GM23338 (cell line): Measurements from ENCODE around the gene TMEM128. TPM values are rescaled to one million over a fixed set of nuclear protein-coding genes. Genes with fewer than 3 reads are reported as not detected.

ENCODE experiments used
- ATAC-seq: fragments of 200-7000 bp; cut with Tn5 transposase; 3 replicates; pipeline ENCODE4 v1.9.1; 2020
- DNase-seq: peaks from one replicate; pipeline ENCODE4 v3.0.0-alpha.2; 2015; ENCODE audit warnings: low spot score
- H2AFZ ChIP-seq: fragments of 200-600 bp; sonication (generic); 2 replicates; pipeline ENCODE4 v1.8.0; 2016; ENCODE audit warnings: antibody characterized with exemption, mild to moderate bottlenecking, moderate library complexity
- H3F3A ChIP-seq: fragments of 200-600 bp; sonication (generic); replicated peaks from 2 replicates; pipeline ENCODE4 v1.8.0; 2017; ENCODE audit warnings: antibody characterized with exemption, mixed run types, low read depth
- H3K27ac ChIP-seq: fragments of 200-600 bp; sonication (generic); 2 replicates; pipeline ENCODE4 v1.6.1; 2016; ENCODE audit warnings: low read depth
- H3K27me3 ChIP-seq: fragments of 200-600 bp; sonication (generic); 2 replicates; pipeline ENCODE4 v1.8.0; 2016; ENCODE audit warnings: mild to moderate bottlenecking, mixed run types, moderate library complexity; ENCODE audit not compliant: insufficient read depth
- H3K36me3 ChIP-seq: fragments of 200-600 bp; sonication (generic); 2 replicates; pipeline ENCODE4 v1.8.0; 2016; ENCODE audit warnings: mild to moderate bottlenecking; ENCODE audit not compliant: insufficient read depth
- H3K4me1 ChIP-seq: fragments of 200-600 bp; sonication (generic); 2 replicates; pipeline ENCODE4 v1.8.0; 2016; ENCODE audit warnings: mild to moderate bottlenecking, moderate library complexity; ENCODE audit not compliant: insufficient read depth
- H3K4me2 ChIP-seq: fragments of 200-600 bp; sonication (generic); 2 replicates; pipeline ENCODE4 v1.7.1; 2017; ENCODE audit warnings: mixed run types
- H3K4me3 ChIP-seq: fragments of 200-600 bp; sonication (generic); 2 replicates; pipeline ENCODE4 v1.6.1; 2016; ENCODE audit warnings: mixed run types
- H3K79me2 ChIP-seq: fragments of 200-600 bp; sonication (generic); replicated peaks from 2 replicates; pipeline ENCODE4 v1.8.0; 2017; ENCODE audit warnings: mild to moderate bottlenecking; ENCODE audit not compliant: insufficient read depth
- H3K9me2 ChIP-seq: fragments of 200-600 bp; sonication (generic); 2 replicates; pipeline ENCODE4 v1.8.0; 2017; ENCODE audit not compliant: insufficient read depth
- H4K20me1 ChIP-seq: fragments of 200-600 bp; sonication (generic); replicated peaks from 2 replicates; pipeline ENCODE4 v1.8.0; 2017; ENCODE audit warnings: mild to moderate bottlenecking; ENCODE audit not compliant: insufficient read depth
- H3K27ac Mint-ChIP-seq: 2 replicates; pipeline ENCODE4 v1.8.0; 2020; ENCODE audit warnings: inconsistent platforms, mild to moderate bottlenecking, moderate library complexity, mixed read lengths
- H3K27me3 Mint-ChIP-seq: 3 replicates; pipeline ENCODE4 v1.8.0; 2022; ENCODE audit warnings: low read depth, mild to moderate bottlenecking, moderate library complexity, mixed read lengths, inconsistent platforms; ENCODE audit not compliant: insufficient read depth, poor library complexity
- H3K36me3 Mint-ChIP-seq: 3 replicates; pipeline ENCODE4 v1.8.0; 2021; ENCODE audit warnings: low read depth, mild to moderate bottlenecking, inconsistent platforms, moderate library complexity, mixed read lengths
- H3K4me1 Mint-ChIP-seq: 3 replicates; pipeline ENCODE4 v1.8.0; 2020; ENCODE audit warnings: mild to moderate bottlenecking, inconsistent platforms, mixed read lengths
- H3K4me3 Mint-ChIP-seq: 3 replicates; pipeline ENCODE4 v1.8.0; 2021; ENCODE audit warnings: moderate library complexity, mild to moderate bottlenecking, inconsistent platforms, mixed read lengths
- H3K9me3 Mint-ChIP-seq: 3 replicates; pipeline ENCODE4 v1.8.0; 2020; ENCODE audit warnings: moderate library complexity, mild to moderate bottlenecking, inconsistent platforms, mixed read lengths
- CREB1 ChIP-seq: fragments of 250-450 bp; sonication (Bioruptor Pico); IDR thresholded peaks from 2 replicates; pipeline ENCODE4 v1.5.0; 2020; ENCODE audit warnings: low read depth, mild to moderate bottlenecking, moderate library complexity
- EZH2 ChIP-seq: fragments of 200-600 bp; sonication (generic); IDR thresholded peaks from one replicate; pipeline ENCODE4 v1.8.0; 2017; ENCODE audit warnings: antibody characterized with exemption, mild to moderate bottlenecking, low read depth; ENCODE audit not compliant: unreplicated experiment
- EZH2phosphoT487 ChIP-seq: fragments of 200-600 bp; sonication (generic); IDR thresholded peaks from one replicate; pipeline ENCODE4 v1.8.1; 2018; ENCODE audit warnings: antibody characterized with exemption; ENCODE audit not compliant: unreplicated experiment
- NANOG ChIP-seq: IDR thresholded peaks from 2 replicates; pipeline ENCODE4 v1.6.1; 2016; ENCODE audit warnings: antibody characterized with exemption, borderline replicate concordance
- POLR2AphosphoS5 ChIP-seq: IDR thresholded peaks from 2 replicates; pipeline ENCODE4 v1.6.1; 2016; ENCODE audit warnings: antibody characterized with exemption, low read depth
- STAT1 ChIP-seq: IDR thresholded peaks from one replicate; pipeline ENCODE4 v1.6.1; 2016; ENCODE audit warnings: antibody characterized with exemption; ENCODE audit not compliant: unreplicated experiment
- ZNF114 ChIP-seq: fragments of 250-450 bp; sonication (Bioruptor Pico); IDR thresholded peaks from 2 replicates; pipeline ENCODE4 v1.5.0; 2020; ENCODE audit warnings: mild to moderate bottlenecking, moderate library complexity
- ZNF331 ChIP-seq: fragments of 250-450 bp; sonication (Bioruptor Pico); IDR thresholded peaks from 2 replicates; pipeline ENCODE4 v1.5.0; 2020; ENCODE audit warnings: low read depth, mild to moderate bottlenecking, moderate library complexity
- polyA plus RNA-seq: library from polyadenylated mRNA; unstranded; fragments of >200 nt; fragmentation: Nextera tagmentation; extraction: Ambion mirVana; gene quantifications from 2 replicates; pipeline ENCODE4 v1.2.1, GENCODE V29; 2016
- total RNA-seq: library from RNA; depleted of rRNA; stranded (reverse); fragments of >200 nt; shearing (Covaris generic); gene quantifications from 2 replicates; pipeline ENCODE4 v1.2.3, GENCODE V29; 2014
- TF ChIP-seq, protein P1 (sequence below): IDR thresholded peaks from 2 replicates; pipeline ENCODE4 v1.6.1; 2016; ENCODE audit warnings: antibody characterized with exemption
- TF ChIP-seq, protein P2 (sequence below): IDR thresholded peaks from one replicate; pipeline ENCODE4 v1.6.1; 2018; ENCODE audit warnings: antibody characterized with exemption; ENCODE audit not compliant: unreplicated experiment
- TF ChIP-seq, protein P3 (sequence below), 2 experiments: fragments of 200-600 bp in 1 of 2; sonication (generic) in 1 of 2; conservative IDR thresholded peaks; 2 replicates each; pipeline versions ENCODE4 v1.5.1 to v1.6.1; 2016 to 2017; ENCODE audit warnings: antibody characterized with exemption in 2 of 2, low read depth in 2 of 2, mild to moderate bottlenecking in 2 of 2, moderate library complexity in 1 of 2
- TF ChIP-seq, protein P4 (sequence below): fragments of 250-450 bp; sonication (Bioruptor Pico); IDR thresholded peaks from 2 replicates; pipeline ENCODE4 v1.5.0; 2020; ENCODE audit warnings: mild to moderate bottlenecking, moderate library complexity

The TMEM128 gene
- total and polyA plus RNA-seq, 2 experiments from 2014 or later, result 22.7 to 25.9 TPM

DNA sequence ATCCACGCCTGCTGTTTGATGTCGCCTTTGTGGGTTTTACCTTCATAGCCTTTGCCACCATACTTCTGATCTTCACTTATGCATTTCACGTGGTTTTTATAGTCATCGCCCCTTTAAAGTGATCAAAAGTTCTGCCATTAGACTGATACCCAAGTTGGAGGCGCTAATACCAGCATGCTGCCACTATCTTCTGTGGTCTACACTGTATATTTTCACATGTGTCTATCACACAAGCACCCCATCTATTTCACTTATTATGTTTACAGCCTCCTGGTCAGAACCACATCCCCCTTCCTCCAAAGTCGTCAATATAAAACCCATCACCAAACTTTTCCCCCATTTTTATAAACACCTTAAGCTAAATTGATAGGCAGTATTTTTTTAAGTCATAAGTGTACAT, 33.8 kb upstream of the TMEM128 start (continued):
- TF ChIP-seq, protein P1, sequence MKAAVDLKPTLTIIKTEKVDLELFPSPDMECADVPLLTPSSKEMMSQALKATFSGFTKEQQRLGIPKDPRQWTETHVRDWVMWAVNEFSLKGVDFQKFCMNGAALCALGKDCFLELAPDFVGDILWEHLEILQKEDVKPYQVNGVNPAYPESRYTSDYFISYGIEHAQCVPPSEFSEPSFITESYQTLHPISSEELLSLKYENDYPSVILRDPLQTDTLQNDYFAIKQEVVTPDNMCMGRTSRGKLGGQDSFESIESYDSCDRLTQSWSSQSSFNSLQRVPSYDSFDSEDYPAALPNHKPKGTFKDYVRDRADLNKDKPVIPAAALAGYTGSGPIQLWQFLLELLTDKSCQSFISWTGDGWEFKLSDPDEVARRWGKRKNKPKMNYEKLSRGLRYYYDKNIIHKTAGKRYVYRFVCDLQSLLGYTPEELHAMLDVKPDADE, result no peak
- TF ChIP-seq CREB1 (no peak), STAT1 (no peak)

DNA sequence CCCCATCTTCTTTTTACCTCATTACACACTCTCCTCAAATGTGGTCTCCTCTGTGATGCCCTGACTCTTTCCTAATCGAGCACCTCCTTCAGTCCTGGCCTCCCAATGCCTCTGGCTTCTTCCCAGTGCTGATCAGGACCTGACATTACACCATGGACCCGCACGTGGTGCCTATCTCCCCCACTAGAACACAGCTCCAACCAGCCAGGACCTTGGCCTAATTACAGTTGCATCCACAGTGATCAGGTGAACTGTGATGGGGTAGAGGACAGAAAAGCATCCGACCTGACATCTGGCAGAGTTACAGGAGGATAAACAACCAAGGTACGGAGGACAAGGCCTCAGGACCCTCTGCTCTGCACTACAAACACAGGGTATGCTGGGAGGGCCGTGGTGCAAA, 29.5 kb upstream of the TMEM128 start:
- Mint-ChIP-seq H3K9me3 (no peaks in the 10 kb centered on the region), H3K27ac (no peak overlapping the region), H3K4me1 (no peaks in the 10 kb centered on the region), H3K36me3 (peaks cover 77% of the 10 kb centered on the region), H3K4me3 (no peak overlapping the region), H3K27me3 (peaks cover 1% of the 10 kb centered on the region)
- H3K4me1 ChIP-seq, result no peaks in the 10 kb centered on the region
- H3K9me2 ChIP-seq, result no peaks in the 10 kb centered on the region
- H3K79me2 ChIP-seq, result no peaks in the 10 kb centered on the region
- no peak overlapping the region for H3K4me2 ChIP-seq
- ATAC-seq (no peak), DNase-seq (no peak)
- peaks cover 15% of the 10 kb centered on the region for H4K20me1 ChIP-seq
- no peak for TF ChIP-seq CREB1
- TF ChIP-seq ZNF114 (CRISPR knock-in tag), result no peak
- no peak for TF ChIP-seq ZNF331 (CRISPR knock-in tag)
- TF ChIP-seq, protein P2, sequence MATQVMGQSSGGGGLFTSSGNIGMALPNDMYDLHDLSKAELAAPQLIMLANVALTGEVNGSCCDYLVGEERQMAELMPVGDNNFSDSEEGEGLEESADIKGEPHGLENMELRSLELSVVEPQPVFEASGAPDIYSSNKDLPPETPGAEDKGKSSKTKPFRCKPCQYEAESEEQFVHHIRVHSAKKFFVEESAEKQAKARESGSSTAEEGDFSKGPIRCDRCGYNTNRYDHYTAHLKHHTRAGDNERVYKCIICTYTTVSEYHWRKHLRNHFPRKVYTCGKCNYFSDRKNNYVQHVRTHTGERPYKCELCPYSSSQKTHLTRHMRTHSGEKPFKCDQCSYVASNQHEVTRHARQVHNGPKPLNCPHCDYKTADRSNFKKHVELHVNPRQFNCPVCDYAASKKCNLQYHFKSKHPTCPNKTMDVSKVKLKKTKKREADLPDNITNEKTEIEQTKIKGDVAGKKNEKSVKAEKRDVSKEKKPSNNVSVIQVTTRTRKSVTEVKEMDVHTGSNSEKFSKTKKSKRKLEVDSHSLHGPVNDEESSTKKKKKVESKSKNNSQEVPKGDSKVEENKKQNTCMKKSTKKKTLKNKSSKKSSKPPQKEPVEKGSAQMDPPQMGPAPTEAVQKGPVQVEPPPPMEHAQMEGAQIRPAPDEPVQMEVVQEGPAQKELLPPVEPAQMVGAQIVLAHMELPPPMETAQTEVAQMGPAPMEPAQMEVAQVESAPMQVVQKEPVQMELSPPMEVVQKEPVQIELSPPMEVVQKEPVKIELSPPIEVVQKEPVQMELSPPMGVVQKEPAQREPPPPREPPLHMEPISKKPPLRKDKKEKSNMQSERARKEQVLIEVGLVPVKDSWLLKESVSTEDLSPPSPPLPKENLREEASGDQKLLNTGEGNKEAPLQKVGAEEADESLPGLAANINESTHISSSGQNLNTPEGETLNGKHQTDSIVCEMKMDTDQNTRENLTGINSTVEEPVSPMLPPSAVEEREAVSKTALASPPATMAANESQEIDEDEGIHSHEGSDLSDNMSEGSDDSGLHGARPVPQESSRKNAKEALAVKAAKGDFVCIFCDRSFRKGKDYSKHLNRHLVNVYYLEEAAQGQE, result no peak
- TF ChIP-seq, protein P1, result no peak
- no peak for TF ChIP-seq EZH2
- no peak for TF ChIP-seq NANOG
- no peak for TF ChIP-seq POLR2AphosphoS5
- no peak for TF ChIP-seq EZH2phosphoT487
- TF ChIP-seq, protein P3, sequence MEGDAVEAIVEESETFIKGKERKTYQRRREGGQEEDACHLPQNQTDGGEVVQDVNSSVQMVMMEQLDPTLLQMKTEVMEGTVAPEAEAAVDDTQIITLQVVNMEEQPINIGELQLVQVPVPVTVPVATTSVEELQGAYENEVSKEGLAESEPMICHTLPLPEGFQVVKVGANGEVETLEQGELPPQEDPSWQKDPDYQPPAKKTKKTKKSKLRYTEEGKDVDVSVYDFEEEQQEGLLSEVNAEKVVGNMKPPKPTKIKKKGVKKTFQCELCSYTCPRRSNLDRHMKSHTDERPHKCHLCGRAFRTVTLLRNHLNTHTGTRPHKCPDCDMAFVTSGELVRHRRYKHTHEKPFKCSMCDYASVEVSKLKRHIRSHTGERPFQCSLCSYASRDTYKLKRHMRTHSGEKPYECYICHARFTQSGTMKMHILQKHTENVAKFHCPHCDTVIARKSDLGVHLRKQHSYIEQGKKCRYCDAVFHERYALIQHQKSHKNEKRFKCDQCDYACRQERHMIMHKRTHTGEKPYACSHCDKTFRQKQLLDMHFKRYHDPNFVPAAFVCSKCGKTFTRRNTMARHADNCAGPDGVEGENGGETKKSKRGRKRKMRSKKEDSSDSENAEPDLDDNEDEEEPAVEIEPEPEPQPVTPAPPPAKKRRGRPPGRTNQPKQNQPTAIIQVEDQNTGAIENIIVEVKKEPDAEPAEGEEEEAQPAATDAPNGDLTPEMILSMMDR (conservative IDR thresholded peaks at IDR 0.05; ENCODE audit: low read depth in 2 of 2), result no peak
- TF ChIP-seq, protein P4, sequence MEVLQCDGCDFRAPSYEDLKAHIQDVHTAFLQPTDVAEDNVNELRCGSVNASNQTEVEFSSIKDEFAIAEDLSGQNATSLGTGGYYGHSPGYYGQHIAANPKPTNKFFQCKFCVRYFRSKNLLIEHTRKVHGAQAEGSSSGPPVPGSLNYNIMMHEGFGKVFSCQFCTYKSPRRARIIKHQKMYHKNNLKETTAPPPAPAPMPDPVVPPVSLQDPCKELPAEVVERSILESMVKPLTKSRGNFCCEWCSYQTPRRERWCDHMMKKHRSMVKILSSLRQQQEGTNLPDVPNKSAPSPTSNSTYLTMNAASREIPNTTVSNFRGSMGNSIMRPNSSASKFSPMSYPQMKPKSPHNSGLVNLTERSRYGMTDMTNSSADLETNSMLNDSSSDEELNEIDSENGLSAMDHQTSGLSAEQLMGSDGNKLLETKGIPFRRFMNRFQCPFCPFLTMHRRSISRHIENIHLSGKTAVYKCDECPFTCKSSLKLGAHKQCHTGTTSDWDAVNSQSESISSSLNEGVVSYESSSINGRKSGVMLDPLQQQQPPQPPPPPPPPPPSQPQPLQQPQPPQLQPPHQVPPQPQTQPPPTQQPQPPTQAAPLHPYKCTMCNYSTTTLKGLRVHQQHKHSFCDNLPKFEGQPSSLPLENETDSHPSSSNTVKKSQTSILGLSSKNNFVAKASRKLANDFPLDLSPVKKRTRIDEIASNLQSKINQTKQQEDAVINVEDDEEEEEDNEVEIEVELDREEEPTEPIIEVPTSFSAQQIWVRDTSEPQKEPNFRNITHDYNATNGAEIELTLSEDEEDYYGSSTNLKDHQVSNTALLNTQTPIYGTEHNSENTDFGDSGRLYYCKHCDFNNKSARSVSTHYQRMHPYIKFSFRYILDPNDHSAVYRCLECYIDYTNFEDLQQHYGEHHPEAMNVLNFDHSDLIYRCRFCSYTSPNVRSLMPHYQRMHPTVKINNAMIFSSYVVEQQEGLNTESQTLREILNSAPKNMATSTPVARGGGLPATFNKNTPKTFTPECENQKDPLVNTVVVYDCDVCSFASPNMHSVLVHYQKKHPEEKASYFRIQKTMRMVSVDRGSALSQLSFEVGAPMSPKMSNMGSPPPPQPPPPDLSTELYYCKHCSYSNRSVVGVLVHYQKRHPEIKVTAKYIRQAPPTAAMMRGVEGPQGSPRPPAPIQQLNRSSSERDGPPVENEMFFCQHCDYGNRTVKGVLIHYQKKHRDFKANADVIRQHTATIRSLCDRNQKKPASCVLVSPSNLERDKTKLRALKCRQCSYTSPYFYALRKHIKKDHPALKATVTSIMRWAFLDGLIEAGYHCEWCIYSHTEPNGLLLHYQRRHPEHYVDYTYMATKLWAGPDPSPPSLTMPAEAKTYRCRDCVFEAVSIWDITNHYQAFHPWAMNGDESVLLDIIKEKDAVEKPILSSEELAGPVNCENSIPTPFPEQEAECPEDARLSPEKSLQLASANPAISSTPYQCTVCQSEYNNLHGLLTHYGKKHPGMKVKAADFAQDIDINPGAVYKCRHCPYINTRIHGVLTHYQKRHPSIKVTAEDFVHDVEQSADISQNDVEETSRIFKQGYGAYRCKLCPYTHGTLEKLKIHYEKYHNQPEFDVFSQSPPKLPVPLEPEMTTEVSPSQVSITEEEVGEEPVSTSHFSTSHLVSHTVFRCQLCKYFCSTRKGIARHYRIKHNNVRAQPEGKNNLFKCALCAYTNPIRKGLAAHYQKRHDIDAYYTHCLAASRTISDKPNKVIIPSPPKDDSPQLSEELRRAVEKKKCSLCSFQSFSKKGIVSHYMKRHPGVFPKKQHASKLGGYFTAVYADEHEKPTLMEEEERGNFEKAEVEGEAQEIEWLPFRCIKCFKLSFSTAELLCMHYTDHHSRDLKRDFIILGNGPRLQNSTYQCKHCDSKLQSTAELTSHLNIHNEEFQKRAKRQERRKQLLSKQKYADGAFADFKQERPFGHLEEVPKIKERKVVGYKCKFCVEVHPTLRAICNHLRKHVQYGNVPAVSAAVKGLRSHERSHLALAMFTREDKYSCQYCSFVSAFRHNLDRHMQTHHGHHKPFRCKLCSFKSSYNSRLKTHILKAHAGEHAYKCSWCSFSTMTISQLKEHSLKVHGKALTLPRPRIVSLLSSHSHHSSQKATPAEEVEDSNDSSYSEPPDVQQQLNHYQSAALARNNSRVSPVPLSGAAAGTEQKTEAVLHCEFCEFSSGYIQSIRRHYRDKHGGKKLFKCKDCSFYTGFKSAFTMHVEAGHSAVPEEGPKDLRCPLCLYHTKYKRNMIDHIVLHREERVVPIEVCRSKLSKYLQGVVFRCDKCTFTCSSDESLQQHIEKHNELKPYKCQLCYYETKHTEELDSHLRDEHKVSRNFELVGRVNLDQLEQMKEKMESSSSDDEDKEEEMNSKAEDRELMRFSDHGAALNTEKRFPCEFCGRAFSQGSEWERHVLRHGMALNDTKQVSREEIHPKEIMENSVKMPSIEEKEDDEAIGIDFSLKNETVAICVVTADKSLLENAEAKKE (CRISPR knock-in tag), result no peak
- TF ChIP-seq STAT1, result no peak
- H3F3A ChIP-seq, result no peaks in the 10 kb centered on the region
- peaks cover 78% of the 10 kb centered on the region for H3K36me3 ChIP-seq
- no peak overlapping the region for H3K4me3 ChIP-seq
- H2AFZ ChIP-seq, result no peak overlapping the region
- no peak overlapping the region for H3K27ac ChIP-seq
- H3K27me3 ChIP-seq, result no peaks in the 10 kb centered on the region
